GM12872 (cell line): ENCODE measurements around the gene DAAM1.

Experiments used
- TF ChIP-seq, protein P1 (sequence below): IDR thresholded peaks from 3 replicates; pipeline ENCODE4 v1.5.1; 2011; ENCODE audit warnings: low read depth, mild to moderate bottlenecking, low read length, moderate library complexity; ENCODE audit not compliant: insufficient read depth

Gene DAAM1

DNA sequence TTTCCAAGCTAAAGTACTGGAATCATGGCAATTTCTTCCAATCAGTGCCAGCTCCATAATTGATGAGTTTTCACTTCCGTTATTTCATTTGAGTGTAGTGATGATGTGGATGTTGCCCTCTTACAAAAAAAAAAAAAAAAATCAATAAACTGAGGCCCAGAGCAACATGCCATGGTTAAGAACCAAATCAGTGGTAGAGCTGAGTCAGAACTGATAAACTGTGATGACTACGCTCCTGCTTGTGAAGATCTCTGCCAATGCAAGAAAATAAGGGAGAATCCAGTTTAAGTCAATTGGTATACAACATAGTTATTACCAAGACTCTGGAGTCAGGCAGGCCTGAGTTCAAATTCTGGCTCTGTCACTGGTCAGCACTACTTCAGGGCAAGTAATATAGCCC is 174.0 kb downstream of the DAAM1 start:
- TF ChIP-seq, protein P1, sequence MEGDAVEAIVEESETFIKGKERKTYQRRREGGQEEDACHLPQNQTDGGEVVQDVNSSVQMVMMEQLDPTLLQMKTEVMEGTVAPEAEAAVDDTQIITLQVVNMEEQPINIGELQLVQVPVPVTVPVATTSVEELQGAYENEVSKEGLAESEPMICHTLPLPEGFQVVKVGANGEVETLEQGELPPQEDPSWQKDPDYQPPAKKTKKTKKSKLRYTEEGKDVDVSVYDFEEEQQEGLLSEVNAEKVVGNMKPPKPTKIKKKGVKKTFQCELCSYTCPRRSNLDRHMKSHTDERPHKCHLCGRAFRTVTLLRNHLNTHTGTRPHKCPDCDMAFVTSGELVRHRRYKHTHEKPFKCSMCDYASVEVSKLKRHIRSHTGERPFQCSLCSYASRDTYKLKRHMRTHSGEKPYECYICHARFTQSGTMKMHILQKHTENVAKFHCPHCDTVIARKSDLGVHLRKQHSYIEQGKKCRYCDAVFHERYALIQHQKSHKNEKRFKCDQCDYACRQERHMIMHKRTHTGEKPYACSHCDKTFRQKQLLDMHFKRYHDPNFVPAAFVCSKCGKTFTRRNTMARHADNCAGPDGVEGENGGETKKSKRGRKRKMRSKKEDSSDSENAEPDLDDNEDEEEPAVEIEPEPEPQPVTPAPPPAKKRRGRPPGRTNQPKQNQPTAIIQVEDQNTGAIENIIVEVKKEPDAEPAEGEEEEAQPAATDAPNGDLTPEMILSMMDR, result no peak

DNA sequence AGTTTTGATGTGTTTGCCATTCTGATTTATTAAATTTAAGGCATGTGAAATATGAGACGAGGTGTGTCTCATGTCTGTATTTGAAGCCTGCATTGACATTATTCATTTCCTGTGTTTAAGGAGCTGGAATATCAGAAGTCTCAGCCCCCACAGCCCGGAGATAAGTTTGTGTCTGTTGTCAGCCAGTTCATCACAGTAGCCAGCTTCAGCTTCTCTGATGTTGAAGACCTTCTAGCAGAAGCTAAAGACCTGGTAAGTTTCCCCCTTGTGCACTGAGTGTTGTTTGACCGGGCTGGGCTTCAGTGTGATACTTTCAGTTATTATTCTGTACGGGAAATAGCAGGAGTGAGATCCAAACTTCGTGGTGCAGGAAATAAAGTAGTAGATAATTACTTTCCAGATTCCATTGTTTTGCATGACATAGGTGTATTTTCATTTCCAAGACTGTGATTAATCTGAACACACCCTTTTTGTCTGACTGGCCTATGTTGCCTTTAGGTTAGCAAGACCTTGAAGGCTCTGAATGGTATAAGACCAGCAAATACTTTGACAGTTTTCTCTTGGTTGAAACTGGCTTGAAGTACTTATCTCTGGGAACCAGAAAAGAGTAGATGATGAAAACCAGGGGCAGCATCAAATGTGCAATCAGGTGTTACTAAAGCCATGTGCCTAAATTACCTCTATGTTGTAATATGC is 175.2 kb downstream of the DAAM1 start:
- TF ChIP-seq, protein P1, result no peak

DNA sequence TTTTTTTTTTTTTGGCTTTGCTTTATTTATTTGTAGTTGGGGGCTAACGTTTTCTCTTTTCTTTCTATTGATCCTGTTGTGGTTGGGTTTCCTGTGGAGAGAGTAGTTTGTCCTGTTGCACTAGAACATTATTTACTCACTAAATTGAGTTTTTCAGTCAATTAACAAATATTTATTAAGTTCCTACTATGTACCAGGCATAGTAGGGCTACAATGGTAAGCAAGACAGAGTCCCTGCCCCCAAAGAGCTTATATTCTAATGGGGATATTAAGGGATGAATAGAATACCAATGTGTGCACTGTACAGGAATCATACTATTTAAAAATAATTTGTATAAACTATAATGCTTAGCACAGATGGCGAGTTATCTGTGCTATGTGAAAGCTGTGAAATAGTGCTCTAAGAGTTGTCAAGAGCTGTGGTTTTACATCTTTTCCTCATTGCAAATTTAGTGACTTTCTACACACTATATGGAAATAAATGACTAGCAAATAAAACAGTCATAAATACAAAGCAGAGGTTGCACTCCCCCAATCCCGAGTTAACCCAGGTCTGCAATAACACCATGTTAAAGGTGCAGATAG is 181.8 kb downstream of the DAAM1 start:
- TF ChIP-seq, protein P1, result no peak

DNA sequence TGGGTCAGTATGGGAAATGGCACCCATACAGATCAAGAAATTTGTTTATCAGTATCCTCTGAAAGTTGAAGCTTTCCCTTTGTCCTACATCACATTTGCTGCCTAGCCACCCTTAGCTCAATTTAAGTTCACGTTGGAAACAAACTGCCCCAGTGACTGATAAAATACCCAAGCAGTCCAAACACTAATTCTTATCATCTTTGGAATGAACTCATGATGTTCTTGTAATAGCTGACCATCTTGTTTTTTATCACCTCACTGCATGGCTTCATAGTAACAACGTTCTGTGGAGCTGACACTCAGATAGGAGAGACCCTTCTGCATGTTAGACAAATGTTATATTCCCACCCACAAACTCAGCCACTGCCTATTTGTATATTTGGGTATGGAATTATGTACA is 183.3 kb downstream of the DAAM1 start:
- TF ChIP-seq, protein P1, result no peak

DNA sequence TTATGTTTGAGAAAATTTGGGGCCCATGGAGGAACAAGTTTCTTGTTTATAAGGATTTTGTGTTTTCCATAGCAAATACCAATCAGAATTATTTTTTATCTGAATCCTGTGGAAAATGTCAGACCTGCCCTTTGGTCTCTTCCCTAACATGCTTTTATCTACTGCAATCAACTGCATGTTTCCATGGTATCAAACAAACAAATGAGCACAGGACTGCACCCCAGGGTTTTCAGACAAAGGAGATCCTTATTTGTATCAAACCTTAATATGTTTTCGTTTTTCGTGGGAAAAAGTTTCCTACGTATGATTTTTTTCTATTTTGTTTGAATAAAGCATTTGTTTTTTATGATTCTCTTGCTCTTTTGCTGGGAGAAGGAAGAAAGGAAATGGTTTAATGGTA is 185.6 kb downstream of the DAAM1 start:
- TF ChIP-seq, protein P1, result no peak

DNA sequence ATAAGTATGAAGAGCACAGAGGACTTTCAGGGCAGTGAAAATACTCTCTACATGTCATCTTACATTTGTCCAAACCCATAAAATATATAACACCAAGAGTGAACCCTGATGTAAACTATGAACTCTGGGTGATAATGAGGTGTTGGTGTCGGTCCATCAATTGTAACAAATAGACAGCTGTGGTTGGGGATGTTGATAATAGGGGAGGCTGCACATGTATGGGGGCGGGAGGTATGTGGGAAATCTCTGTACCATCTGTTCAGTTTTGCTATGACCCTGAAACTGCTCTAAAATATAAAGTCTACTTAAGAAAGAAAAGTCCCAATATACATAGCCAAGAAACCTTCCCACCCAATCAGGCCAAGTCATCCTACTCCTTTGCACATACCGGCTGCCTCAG is 188.2 kb downstream of the DAAM1 start:
- TF ChIP-seq, protein P1, result no peak

DNA sequence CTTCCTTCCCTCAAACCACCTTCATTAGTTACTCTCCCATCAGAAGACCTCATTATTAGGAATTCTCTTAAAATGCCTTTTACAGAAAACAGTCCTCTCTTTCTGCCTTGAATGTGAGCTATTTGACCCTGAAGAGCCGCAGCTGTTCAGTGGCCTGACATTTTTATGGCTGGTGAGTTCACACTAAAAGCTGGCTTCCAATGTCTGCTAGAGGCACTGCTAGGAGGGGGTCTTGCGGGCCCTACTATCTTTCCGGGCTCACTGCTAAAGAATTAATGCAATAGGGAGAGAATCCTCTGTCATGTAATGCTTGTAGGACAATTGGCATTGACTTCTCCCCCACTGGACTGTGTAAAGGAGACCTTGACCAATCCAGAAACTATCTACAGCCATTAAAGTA is 189.0 kb downstream of the DAAM1 start:
- TF ChIP-seq, protein P1, result no peak
